Stimulated activated CD8-positive, alpha-beta memory T cell treated with anti-CD3 and anti-CD28 coated beads, Interleukin-4, amount 100 ng/mL, for 48 hours (primary cell): ENCODE data around the gene HOXD12.

Experiments used
- DNase-seq: peaks from one replicate; pipeline ENCODE4 v3.0.0-alpha.2; 2020

Gene HOXD12

DNA sequence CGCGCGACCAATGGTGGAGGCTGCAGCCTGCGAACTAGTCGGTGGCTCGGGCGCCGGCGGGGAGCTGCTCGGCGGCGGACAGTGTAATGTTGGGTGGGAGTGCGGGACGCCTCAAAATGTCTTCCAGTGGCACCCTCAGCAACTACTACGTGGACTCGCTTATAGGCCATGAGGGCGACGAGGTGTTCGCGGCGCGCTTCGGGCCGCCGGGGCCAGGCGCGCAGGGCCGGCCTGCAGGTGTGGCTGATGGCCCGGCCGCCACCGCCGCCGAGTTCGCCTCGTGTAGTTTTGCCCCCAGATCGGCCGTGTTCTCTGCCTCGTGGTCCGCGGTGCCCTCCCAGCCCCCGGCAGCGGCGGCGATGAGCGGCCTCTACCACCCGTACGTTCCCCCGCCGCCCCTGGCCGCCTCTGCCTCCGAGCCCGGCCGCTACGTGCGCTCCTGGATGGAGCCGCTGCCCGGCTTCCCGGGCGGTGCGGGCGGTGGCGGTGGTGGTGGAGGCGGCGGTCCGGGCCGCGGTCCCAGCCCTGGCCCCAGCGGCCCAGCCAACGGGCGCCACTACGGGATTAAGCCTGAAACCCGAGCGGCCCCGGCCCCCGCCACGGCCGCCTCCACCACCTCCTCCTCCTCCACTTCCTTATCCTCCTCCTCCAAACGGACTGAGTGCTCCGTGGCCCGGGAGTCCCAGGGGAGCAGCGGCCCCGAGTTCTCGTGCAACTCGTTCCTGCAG, 23.3 kb downstream of the HOXD12 start, which contains the start of gene HOXD9:
Gene HOXD9 (plus strand): TSS at position 37 of the 728 bp plus-strand sequence. CDS start 50 bp downstream, at position 87.
- peak; percentile 50 for DNase-seq

DNA sequence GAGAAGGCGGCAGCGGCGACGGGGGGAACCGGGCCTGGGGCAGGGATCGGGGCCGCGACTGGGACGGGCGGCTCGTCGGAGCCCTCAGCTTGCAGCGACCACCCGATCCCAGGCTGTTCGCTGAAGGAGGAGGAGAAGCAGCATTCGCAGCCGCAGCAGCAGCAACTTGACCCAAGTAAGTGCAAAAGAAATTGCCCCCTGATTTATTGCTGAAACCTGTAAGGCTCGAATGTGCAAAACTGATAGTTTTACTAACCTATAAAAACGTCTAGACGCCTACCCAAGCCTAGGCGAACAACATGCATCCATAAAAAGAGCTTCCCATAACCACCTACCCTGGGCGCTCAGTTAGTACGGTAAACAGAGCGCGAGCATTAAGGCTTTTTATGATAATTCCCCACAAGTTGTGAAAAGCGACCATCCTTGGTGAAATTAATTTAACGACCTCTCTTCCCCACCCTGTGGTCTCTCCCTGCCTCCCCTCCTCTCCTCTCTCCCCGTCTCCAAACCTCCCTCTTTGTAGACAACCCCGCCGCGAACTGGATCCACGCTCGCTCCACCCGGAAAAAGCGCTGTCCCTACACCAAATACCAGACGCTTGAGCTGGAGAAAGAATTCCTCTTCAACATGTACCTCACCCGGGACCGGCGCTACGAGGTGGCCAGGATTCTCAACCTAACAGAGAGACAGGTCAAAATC, 24.0 kb downstream of the HOXD12 start:
- no peak for DNase-seq

DNA sequence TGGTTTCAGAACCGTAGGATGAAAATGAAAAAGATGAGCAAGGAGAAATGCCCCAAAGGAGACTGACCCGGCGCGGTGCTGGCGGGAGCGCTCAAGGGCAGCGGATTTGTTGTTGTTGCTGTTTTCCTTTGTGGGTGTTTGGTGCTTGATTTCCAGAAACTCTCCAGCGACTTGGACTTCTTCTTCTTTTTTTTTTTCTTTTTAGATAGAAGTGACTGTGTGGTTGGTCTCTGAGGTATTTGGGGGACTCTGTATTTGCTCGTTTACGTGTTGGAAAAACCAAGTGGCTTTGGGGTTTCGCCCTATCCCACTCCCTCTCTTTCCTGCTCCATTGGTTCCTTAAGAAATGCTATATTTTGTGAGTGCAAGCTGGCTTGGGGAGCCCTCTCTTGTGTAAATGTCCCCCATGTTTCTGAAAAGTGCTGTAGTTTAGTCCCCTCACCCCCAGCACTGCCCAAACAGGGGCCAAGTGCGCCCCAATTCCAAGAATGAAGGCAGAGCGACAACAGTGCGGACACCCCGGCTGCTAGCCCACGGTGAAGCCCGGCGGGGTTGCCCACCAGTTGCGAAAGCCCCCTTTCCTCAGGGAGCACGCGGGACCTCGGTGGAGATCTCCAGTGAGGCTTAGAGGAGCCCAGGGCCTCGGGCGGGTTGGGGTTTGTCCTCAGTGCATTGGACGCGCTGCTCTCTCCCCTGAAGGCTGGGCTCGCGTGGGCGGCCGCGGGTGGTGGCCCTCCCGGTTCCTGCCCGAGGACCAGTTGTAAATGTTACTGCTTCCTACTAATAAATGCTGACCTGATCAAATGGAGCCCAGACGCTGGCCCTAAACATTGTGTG, 24.7 kb downstream of the HOXD12 start:
- DNase-seq: no peak

DNA sequence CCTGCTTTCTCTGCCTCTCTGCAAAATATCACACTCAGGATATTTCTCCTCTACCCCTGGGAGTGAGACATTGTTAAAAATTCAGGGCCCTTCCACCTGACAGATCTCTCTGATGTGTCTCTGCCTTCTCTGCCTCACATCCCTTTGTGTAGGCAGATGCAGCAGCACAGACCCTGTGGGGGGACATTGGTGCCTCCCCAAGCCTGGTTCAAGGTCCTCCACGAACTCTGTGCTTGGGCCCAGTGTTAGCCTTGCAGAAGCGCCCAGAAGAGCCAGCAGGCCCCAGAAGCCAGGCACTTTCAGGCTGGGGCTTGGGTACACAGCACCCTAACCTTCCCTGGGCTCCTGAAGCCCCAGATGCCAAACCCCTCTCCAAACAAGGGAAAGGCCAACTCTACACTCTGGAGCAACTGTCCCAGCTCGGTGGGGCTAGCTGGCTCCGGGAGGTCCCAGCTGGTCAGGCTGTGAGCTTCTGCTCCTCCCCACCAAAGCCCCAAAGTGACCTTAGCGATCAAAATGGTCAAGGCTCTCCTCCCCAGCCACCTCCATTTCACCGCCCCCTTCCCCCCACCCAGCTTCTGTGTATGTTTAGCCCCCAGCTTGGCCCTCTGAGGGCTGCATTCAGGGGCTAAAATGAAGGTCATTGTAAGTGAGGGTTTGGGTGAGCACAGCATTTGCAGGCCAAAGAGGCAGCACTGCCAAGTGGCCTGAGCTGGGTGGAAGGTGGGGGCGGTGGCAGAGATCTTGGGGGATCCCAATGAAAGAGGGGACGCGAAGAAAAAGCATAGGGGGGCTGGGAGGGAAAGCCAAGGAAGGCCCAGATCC, 25.6 kb downstream of the HOXD12 start:
- no peak for DNase-seq

DNA sequence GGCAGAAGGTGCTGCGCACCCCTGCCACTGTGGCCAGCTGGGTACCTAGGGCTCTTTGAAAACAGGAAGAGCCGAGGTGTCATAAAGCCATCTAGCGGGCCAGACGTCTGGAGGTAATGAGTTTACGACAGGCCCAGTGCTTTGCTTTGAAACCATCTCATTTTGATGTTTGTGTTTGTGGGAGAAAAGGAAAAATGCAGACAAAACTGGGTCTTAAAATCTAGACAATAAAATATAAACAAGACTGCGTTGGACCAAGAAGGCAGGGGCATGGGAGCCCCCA, 26.1 kb downstream of the HOXD12 start:
- DNase-seq: no peak

DNA sequence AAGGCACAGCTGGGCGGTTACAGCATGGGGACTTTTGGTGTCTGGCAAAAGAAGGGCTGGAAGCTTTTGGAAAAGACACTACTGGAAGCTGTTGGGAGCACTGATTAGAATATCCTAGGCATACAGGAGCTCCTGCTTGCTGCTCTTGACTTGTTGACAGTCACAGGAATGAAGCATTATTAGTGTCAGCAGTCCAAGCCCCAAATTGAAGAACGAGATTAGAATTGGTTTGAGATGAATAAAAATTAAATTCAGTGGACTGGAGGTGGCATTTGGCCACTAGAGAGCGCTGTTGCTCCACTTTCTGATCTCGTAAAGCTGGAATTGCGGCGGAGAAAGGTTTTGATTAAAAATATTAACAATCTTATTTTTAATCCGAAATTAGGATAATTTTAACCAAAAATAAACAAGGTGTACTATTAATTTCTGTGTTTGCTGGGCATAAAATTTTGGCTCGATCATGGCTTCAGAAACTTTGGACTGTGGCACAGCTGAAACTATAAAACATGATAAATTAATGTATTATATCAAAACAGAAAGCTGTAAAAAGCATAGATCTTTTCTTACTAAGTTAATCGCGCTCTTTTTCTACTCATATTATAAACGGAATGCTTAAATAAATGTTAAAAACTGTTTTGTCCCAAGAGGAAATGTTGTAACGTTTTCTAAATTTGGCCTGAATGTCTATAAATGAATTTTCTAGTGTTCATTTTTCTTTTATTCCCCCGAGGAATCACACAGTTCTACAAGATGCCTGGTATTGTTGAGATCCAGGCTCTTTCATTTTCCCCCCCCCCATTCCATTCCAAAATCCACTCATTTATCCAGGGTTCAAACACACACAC, 27.6 kb downstream of the HOXD12 start:
- DNase-seq: peak; percentile 83

DNA sequence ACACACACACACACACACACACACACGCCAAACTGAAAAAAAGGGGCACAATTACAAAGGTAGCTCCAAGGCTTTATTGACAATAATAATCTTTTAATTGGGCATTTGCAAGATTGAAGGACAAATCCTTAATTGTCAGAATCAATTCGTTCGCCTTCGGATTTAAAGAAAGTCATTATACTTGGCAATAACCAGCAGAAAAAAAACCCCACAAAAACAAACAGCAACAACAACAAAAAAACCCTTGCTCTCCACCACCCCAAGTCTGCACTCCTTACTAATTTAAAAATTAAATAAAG, 28.1 kb downstream of the HOXD12 start:
- no peak for DNase-seq

DNA sequence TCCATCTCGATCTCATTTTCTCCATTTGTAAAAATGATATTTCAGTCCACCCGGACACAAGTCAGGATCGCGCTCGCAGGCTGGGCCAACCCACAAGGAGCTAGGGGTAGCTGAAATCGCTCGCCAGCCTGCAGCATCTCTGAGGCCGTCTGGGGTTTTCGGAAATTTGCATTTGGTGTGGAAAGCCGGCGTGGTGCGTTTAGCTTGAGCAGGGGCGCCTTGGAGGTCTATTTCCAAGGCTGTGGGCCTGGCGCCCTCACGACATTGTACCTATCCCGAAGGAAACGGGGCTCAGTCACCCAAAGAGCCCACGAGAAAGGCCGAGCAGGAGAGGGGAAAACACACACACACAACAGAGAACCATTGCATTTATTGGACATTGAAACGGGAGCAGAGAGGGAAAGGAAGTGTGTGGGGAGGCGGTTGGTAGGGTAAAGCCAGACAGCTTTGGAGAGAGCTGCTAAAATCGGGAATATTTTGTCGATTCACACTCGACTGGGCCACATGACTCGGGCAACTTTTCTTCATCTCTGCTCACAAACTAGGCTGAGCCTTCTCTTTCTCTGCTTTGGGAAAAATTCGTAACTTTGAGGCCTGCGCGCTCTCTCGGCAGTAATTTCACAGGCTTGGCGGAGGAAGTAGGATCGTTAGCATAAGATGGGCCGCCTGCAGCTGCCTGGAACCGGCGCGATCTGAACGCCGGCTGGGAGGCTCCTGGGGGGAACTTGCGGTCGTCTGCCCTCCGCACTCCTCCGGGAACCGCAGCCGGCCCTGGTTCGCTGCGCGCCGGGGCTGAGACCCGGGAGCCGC, 28.8 kb downstream of the HOXD12 start:
- no peak for DNase-seq

DNA sequence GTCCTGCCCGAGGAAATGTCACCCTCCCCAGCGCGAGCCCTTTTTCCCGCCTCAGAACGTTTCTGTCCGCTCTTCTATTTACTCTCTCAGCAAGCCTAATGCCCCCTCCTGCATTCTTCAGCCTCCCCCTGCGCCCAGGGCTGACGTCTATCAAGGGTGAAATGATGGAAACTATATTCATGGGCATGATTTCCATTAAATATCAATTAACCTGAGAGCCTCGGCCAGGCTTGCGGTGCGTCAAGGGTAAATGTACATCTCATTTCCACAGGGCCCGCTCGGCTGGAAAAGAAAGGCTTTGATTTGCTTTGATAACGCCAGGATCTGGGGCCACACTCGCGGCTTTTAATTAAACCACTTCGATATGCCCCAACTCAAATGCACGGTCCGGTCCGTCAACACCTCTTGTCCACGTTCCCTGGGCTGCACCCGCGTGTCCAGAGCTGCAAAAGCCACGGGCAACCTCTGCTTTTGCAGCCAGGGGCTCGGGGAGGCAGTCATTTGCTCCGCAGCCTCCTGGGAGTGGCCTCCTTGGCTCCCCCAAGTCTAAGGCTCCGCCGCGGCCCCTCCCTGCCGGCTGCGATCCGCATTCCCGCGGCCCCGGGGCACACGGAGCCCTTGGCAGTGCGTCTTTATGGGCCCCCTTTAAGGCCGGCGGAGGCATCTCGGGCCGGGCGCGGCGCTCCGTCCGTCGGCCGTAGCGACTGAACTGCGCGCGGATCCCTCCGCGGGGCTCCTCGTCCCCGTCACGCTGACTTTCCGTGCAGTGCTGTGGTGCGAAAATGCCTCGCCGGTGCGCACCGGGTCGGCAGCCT, 29.6 kb downstream of the HOXD12 start, which contains the start of gene HOXD8:
Gene HOXD8 (plus strand): TSS at position 724 of the 815 bp plus-strand sequence. CDS start 662 bp downstream, outside the sequence.
- DNase-seq: peak; percentile 46

DNA sequence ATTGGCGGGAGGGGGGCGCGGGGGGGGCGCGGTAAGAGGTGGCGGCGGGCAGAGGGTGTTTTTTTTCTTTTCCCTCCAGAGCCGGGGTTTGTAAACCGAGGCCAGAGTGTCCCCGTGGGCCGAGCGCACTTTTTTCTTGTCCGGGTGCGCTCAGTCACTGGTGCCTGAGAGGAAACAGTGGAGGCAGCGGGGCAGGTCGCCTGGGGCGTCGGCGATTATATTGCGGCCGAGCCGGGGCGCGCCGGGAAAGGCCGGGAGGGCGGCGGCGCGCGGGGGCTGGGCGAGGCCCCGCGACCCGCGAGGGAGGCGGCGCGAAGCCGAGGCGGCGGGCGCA, 30.2 kb downstream of the HOXD12 start:
- DNase-seq: no peak

DNA sequence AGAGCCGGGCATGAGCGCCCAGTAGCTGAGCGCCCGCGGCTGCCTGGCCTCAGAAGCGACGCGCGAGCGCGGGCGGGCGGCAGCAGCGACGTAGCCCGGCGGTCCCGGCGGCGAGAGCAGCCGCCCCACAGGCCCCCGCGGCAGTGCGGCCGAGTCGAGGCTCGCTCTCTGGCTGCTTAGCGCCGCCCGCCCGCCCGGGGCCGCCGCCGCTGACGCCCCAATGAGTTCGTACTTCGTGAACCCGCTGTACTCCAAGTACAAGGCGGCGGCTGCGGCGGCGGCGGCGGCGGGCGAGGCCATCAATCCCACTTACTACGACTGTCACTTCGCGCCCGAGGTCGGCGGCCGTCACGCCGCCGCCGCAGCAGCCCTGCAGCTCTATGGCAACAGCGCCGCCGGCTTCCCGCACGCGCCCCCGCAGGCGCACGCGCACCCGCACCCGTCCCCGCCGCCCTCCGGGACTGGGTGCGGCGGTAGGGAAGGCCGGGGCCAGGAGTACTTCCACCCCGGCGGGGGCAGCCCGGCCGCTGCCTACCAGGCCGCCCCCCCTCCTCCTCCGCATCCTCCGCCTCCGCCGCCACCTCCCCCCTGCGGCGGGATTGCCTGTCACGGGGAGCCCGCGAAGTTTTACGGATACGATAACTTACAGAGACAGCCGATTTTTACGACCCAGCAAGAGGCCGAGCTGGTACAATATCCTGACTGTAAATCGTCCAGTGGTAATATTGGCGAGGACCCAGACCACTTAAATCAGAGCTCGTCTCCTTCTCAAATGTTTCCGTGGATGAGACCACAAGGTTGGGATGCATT, 30.8 kb downstream of the HOXD12 start:
- peak; percentile 53 for DNase-seq

DNA sequence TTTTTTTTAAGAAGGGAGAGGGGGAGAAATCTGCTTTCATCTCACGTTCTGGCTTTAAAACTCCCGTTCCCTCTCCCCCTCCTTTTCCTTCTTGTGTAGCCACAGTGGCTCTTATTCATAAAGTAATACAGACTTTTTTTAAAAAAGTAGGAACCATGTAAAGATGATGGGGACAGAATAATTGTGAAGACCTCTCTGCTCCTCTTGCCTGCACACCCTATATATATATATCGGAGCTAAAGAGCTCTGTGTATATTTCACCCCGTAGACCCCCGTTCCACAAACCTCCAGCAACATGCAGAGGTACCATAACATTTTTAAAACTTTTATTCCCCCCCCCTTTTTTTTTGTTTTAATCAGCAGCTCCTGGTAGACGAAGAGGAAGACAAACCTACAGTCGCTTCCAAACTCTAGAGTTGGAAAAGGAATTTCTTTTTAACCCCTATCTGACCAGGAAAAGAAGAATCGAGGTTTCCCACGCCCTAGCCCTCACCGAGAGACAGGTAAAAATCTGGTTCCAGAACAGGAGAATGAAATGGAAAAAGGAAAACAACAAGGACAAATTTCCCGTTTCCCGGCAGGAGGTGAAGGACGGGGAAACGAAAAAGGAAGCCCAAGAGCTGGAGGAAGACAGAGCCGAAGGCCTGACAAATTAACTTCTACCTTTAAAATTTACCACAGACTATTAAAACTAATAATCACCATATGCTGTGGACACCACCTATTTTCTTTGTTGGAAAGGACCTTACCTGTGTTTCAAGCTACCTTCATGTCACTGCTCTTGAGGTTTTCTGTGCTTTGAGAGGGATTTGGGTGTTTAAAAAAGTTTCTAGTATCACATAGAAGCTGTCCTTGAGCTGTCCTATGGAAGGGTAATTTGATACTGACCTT, 31.6 kb downstream of the HOXD12 start:
- DNase-seq: no peak

DNA sequence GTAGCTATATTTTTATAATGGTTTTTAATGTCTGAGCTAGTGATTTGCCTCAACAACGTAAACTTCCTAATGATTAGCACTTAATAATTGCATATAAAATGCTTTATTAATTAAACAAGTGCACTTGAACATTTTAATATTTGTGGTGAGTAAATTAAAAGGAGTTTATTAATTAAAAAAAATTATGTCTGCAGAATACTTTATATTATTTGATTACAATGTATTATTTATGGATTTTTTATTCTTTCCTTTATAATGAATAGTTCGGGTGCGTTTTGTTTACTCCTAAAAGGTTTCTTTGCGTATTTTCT, 32.2 kb downstream of the HOXD12 start:
- DNase-seq: no peak

DNA sequence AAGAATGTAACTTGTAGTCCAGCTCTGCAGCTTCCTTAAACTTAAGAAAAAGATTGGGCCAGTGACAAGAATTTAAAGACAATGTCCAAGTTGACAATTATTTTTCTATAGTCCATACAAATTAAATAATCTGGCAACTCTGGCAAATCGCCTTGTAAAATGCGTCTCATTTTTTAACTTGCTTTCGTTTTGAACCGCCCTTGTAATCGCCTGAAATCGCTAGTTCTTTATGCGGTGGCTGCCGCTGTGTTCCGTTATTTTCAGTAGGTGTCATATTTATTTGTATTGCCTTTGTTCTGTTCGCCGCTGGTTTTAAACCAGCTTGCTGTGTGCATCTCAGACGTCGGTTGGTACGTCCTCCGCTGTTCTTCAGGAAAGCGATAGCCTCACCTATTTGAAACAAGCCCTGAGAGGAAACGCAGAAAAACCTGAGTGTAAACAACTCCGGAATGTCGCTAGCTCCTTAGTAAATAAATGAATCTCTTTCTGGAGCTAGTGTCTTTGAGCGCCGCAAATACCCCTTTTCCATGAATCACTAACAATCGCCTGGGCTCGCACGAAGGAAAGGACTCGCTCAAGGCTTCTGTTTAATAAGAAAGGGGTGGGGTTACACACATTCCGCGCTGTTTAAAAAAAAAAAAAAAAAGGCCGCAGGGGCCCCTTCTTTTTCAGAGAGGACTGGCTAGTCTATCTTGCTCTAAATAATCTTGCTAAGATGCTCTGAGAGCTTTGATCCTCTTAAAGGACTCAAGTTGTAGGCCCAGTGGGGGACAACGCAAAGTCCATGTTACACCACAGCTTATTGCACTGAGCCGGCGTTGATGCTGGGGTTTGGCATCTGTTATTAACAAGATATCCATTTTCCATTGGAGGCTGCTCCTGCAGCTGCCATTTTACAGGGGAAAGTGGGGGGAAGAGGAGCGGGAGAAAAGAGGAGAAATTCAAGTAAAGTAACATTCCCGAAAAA, 32.9 kb downstream of the HOXD12 start:
- no peak for DNase-seq

DNA sequence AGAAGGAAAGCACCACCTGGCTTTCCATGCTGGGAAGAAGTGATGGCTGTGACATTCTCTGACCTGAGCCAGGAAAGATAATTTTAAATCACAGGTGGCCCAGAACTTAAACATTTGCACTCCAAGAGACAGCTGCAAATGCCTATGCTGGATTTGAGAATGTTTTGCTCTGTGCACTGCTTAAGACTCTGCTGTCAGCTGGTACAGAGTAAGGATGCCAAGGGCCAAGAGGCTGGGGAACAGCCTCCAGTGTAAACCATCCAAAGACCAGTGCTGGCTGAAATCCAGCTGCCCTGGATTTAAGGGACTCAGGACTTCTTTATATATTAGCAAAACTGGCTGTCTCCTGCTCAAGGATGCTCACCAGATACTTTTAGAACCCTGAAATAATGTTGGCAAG, 33.8 kb downstream of the HOXD12 start:
- DNase-seq: no peak

DNA sequence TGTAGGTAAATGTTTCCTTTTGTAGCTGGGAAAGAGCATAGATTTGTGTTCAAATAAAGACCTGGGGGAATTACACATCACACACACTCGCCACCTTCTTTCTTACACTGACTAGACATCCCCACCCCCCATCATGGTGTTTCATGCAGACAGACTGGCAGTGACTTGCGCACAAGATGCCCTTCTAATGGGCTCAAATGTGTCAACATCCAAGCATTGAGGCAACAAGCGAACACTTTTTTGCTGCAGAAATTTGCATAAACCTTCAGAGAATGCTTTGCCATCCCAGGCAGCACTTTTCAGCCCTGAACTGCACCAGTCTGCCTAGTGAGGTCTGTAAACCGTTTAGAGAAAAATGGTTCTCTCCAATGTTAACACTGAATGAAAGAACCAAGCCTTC, 34.4 kb downstream of the HOXD12 start:
- DNase-seq: no peak

DNA sequence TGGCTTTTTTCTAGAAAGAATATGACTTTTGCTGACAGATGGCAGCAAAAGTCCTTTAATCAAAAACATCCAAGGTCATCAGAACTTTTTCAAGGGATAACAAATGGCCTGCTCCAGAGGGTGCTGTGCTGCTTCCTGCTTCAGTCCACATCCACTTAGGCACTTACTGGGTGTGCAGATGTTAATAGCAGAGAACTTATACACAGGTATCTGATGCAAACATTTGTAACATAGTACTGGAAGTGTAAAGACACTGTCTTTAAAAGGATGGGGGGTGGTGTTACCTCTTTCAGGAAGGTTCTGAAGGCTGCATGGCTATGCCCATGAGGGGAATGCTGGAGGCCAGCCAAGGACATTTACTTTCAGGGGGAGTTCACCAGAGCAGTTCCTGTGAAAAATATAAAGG, 35.4 kb downstream of the HOXD12 start:
- no peak for DNase-seq
